Heart right ventricle (tissue), 16 donors: ENCODE results near the gene KLHL30. TPM values are rescaled to one million over a fixed set of nuclear protein-coding genes. Genes with fewer than 3 reads are reported as not detected.

Experiments used
- ATAC-seq, 8 donors: fragments of 200-7000 bp; cut with Tn5 transposase; one replicate each; pipeline ENCODE4 v1.9.1; 2020; ENCODE audit warnings: mild to moderate bottlenecking in 8 of 8, moderate library complexity in 8 of 8, moderate number of reproducible peaks in 1 of 8
- DNase-seq, 2 donors: peaks; one replicate each; pipeline ENCODE4 v3.0.0-alpha.2; 2020
- H3K27ac ChIP-seq, 10 donors: fragments of 200-600 bp; sonication (generic) in 2 of 10; one replicate each; pipeline versions ENCODE4 v1.5.0 to v1.8.0; 2020 to 2022; ENCODE audit warnings: mild to moderate bottlenecking in 3 of 10
- H3K27me3 ChIP-seq, 7 donors: fragments of 200-600 bp; one replicate each; pipeline ENCODE4 v1.8.0; 2021 to 2022; ENCODE audit warnings: mild to moderate bottlenecking in 2 of 7
- H3K36me3 ChIP-seq, 9 donors: fragments of 200-600 bp; sonication (generic) in 1 of 9; one replicate each; pipeline versions ENCODE4 v1.5.0 to v1.8.0; 2020 to 2022; ENCODE audit warnings: mild to moderate bottlenecking in 2 of 9
- H3K4me1 ChIP-seq, 9 donors: fragments of 200-600 bp; sonication (generic) in 1 of 9; one replicate each; pipeline versions ENCODE4 v1.5.0 to v1.8.0; 2020 to 2022; ENCODE audit warnings: mild to moderate bottlenecking in 4 of 9
- H3K4me3 ChIP-seq, 10 donors: fragments of 200-600 bp; sonication (generic) in 2 of 10; one replicate each; pipeline versions ENCODE4 v1.5.0 to v1.8.0; 2020 to 2022; ENCODE audit warnings: mild to moderate bottlenecking in 7 of 10, moderate library complexity in 2 of 10
- H3K9me3 ChIP-seq, 11 donors: fragments of 200-600 bp in 10 of 11; sonication (generic) in 2 of 11; one replicate each; pipeline versions ENCODE4 v1.5.0 to v1.8.0; 2013 to 2022; ENCODE audit warnings: mild to moderate bottlenecking in 2 of 11, control low read depth in 1 of 11, moderate library complexity in 1 of 11
- CTCF ChIP-seq, 9 donors: fragments of 200-600 bp; sonication (generic) in 2 of 9; IDR thresholded peaks; one replicate each; pipeline versions ENCODE4 v1.5.0 to v1.8.0; 2021 to 2022; ENCODE audit warnings: antibody characterized with exemption in 9 of 9, mild to moderate bottlenecking in 5 of 9, moderate library complexity in 1 of 9
- WGBS, 2 donors: extraction: QIAGEN DNeasy Blood & Tissue Kit; methylation state at CpG; one replicate each; pipeline ENCODE4 v1.1.7; 2013; ENCODE audit warnings: inconsistent platforms in 1 of 2; 5-methylcytosine and 5-hydroxymethylcytosine counted together
- intact Hi-C, 10 donors: fragments of 100-400 bp; cut with DNase I; formaldehyde crosslinking; loops; one replicate each; pipeline versions ENCODE4 v1.11.1 to v1.14.2; 2022
- polyA plus RNA-seq, 2 donors: library from polyadenylated mRNA; stranded (reverse); fragments of 200-250 nt; gene quantifications; one replicate each; pipeline ENCODE4 v1.2.3, GENCODE V29; 2013
- total RNA-seq, 10 donors: library from RNA; stranded (reverse); fragmentation: NEBNext Ultra II Directional in 3 of 10; extraction: Animal tissue kit (Norgen Biotek cat#: 25700) in 3 of 10; gene quantifications; one replicate each; pipeline versions ENCODE4 v1.2.1 to v1.2.4, GENCODE V29; 2021 to 2023
- donor health status: Arrhythmogenic right ventricular cardiomyopathy.
- donor health status: ischemic (EF 13 %, LVEDD 7.1; RV severe dilation, severe dysfunction).
- donor health status: healthy with polysubstance abuse.
- donor health status: DM: no; HTN: yes; CAD: no.
- donor health status: DM: no; HTN: no; CAD: no.
- donor health status: ischemic (EF 25% LVEDD 6.9; RV normal size, moderate dysfunction).
- donor health status: ischemic (EF 25% LVEDD 5.7; RV mildly dilated, moderate dysfunction).
- donor health status: healthy.
- donor health status: DM: yes; HTN: yes; CAD: no.
- donor health status: Ischemic cardiomyopathy.
- donor health status: ischemic (EF 35%, LVEDD 5.7; RV mildly dilated, moderate dysfunction).
- donor health status: nonischemic (EF 11% LVEDD 7.7; RV severe dilation, severe dysfunction).
- donor health status: DM: yes; HTN: yes; CAD: no.
- donor health status: PGD.
- donor health status: ischemic (EF 29% LVEDD 5.4; RV normal size, mild dysfunction).
- donor health status: nonischemic (EF 23%, LVEDD 6.1; RV moderate dilation, normal function).

KLHL30 gene
- total and polyA plus RNA-seq, 12 donors: 3.0 to 30.1 (median 25.9) TPM

- no peak for ATAC-seq
- no peak for TF ChIP-seq CTCF (IDR thresholded peaks at IDR 0.05)
- Histone ChIP-seq H3K4me3 (no peak overlapping the region), H3K27me3 (no peaks in the 10 kb centered on the region), H3K9me3 (no peaks in the 10 kb centered on the region), H3K4me1 (peaks cover 0 to 8% (median 0%) of the 10 kb centered on the region in 9 donors), H3K27ac (no peak overlapping the region), H3K36me3 (no peaks in the 10 kb centered on the region)
- intact Hi-C loops: no loop called here
- WGBS, 2 donors: 88 to 96% methylated on average over 22 of the region's 22 CpGs
- DNase-seq: peak in 1 of 2 donors; percentile 1
These were observed 10.4 kb upstream of the KLHL30 start for GRCh38 chr2:238128061-238128440.

GRCh38 chr2:238128534-238129001 is 9.9 kb upstream of the KLHL30 start:
- Histone ChIP-seq H3K4me1 (peaks cover 0 to 8% (median 0%) of the 10 kb centered on the region in 9 donors), H3K27me3 (no peaks in the 10 kb centered on the region), H3K4me3 (no peak overlapping the region), H3K9me3 (no peaks in the 10 kb centered on the region), H3K27ac (no peak overlapping the region), H3K36me3 (no peaks in the 10 kb centered on the region)
- DNase-seq (peak in 1 of 2 donors; percentile 16), ATAC-seq (no peak)
- WGBS, 2 donors: 63 to 79% methylated on average over 30 of the region's 30 CpGs
- intact Hi-C loops: no loop called here
- TF ChIP-seq CTCF (IDR thresholded peaks at IDR 0.05): no peak

- H3K4me1 ChIP-seq: peaks cover 0 to 8% (median 0%) of the 10 kb centered on the region in 9 donors
- no peaks in the 10 kb centered on the region for H3K36me3 ChIP-seq
- intact Hi-C loops: loop anchor here in 1 of 10 donors (10.0 kb wide), 1 partner anchor 275 kb away; the partner anchor contains the start of gene RAMP1
- DNase-seq (peak in 1 of 2 donors; percentile 5), ATAC-seq (no peak)
- no peak overlapping the region for H3K27ac ChIP-seq
- no peaks in the 10 kb centered on the region for H3K9me3 ChIP-seq
- no peaks in the 10 kb centered on the region for H3K27me3 ChIP-seq
- 89 to 93% methylated on average over 22 of the region's 22 CpGs for WGBS, 2 donors
- H3K4me3 ChIP-seq: no peak overlapping the region
- no peak for TF ChIP-seq CTCF (IDR thresholded peaks at IDR 0.05)
These were observed 9.1 kb upstream of the KLHL30 start for GRCh38 chr2:238129166-238130010.

DNA sequence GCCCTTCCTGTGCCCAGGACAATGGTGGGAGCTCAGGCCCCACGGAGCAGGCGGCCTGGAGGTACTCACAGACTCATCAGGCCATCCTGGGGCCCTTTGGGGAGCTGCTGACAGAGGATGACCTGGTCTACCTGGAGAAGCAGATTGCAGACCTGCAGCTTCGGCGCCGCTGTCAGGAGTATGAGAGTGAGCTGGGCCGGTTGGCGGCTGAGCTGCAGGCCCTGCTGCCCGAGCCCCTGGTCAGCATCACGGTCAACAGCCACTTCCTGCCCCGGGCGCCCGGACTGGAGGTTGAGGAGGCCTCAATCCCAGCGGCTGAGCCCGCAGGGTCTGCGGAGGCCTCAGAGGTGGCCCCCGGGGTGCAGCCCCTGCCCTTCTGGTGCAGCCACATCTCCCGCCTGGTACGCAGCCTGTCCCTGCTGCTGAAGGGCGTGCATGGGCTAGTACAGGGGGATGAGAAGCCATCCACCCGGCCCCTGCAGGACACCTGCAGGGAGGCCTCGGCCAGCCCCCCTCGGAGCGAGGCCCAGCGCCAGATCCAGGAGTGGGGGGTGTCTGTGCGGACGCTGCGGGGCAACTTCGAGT is 8.3 kb upstream of the KLHL30 start:
- peaks cover 0 to 8% (median 0%) of the 10 kb centered on the region in 9 donors for H3K4me1 ChIP-seq
- ATAC-seq (no peak), DNase-seq (peak in 1 of 2 donors; percentile 6)
- no peaks in the 10 kb centered on the region for H3K27me3 ChIP-seq
- WGBS, 2 donors: 88 to 92% methylated on average over 28 of the region's 28 CpGs
- intact Hi-C loops: loop anchor here in 1 of 10 donors (10.0 kb wide), 1 partner anchor 275 kb away; the partner anchor contains the start of gene RAMP1
- H3K4me3 ChIP-seq: no peak overlapping the region
- H3K36me3 ChIP-seq: no peaks in the 10 kb centered on the region
- no peak for TF ChIP-seq CTCF (IDR thresholded peaks at IDR 0.05)
- no peak overlapping the region for H3K27ac ChIP-seq
- no peaks in the 10 kb centered on the region for H3K9me3 ChIP-seq
